ENCODE results near the gene NSUN5. TPM values are rescaled to one million over a fixed set of nuclear protein-coding genes. Genes with fewer than 3 reads are reported as not detected.

The NSUN5 gene
- total and polyA plus RNA-seq, 2 of the 8 experiments (the other 6 are each of a cell fraction or from before 2014, with no cell fraction given) = 56.2 to 89.0 TPM

DNA sequence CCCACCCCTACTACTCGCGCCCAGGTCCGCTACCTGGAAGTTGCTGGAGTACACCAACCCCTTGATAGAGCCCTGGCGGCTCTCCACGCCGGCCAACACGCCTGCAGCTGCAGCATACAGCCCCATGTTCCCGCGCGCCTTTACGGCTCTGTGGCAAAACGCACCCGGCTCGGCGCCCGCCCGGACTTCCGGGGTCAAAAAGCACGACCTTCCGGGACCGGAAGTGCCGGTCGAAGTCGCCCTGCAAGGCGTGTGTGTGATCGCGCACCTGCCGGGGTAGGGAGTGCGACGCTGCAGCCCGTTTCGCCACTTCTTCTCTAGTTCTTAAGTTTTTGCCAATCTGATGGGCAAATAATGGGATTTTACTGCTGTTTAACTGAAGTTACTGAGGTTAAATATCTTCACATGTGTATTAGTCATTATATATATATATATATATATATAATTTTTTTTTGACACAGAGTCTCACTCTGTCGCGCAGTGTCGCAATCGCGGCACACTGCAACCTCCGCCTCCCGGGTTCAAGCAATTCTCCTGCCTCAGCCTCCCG, at the start of gene NSUN5 (continued):
- TF ChIP-seq POLR2A (IDR thresholded peaks at IDR 0.05; ENCODE audit: control extremely low read depth in 1 of 2, low read depth in 2 of 2, low read length in 2 of 2) (peak in 1 of 2 experiments; percentile 83; a peak in 1 of 3 replicates), YY1 (IDR thresholded peaks at IDR 0.05; ENCODE audit: low read depth, low read length) (0 out of 2 replicates have a peak, but pooled peaks have one; percentile 36), CBX5 (IDR thresholded peaks at IDR 0.05; ENCODE audit: low read depth, low read length) (no peak), CHD2 (IDR thresholded peaks at IDR 0.05; ENCODE audit: low read length) (0 out of 2 replicates have a peak, but pooled peaks have one; percentile 28), CREB1 (IDR thresholded peaks at IDR 0.05) (peak; percentile 58; the same call in 1 of the 2 replicates)
- TF ChIP-seq, protein P1, sequence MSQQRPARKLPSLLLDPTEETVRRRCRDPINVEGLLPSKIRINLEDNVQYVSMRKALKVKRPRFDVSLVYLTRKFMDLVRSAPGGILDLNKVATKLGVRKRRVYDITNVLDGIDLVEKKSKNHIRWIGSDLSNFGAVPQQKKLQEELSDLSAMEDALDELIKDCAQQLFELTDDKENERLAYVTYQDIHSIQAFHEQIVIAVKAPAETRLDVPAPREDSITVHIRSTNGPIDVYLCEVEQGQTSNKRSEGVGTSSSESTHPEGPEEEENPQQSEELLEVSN (IDR thresholded peaks at IDR 0.05) = peak; percentile 99
